ENCODE measurements around the gene LTO1. TPM values are rescaled to one million over a fixed set of nuclear protein-coding genes. Genes with fewer than 3 reads are reported as not detected.
A peak's percentile ranks its signal among the peaks of the same experiment; 100 is the strongest.

The LTO1 gene
- total and polyA plus RNA-seq, 2 of the 13 experiments (the other 11 are each of a cell fraction or from before 2014, with no cell fraction given): 11.8 to 15.0 TPM

DNA sequence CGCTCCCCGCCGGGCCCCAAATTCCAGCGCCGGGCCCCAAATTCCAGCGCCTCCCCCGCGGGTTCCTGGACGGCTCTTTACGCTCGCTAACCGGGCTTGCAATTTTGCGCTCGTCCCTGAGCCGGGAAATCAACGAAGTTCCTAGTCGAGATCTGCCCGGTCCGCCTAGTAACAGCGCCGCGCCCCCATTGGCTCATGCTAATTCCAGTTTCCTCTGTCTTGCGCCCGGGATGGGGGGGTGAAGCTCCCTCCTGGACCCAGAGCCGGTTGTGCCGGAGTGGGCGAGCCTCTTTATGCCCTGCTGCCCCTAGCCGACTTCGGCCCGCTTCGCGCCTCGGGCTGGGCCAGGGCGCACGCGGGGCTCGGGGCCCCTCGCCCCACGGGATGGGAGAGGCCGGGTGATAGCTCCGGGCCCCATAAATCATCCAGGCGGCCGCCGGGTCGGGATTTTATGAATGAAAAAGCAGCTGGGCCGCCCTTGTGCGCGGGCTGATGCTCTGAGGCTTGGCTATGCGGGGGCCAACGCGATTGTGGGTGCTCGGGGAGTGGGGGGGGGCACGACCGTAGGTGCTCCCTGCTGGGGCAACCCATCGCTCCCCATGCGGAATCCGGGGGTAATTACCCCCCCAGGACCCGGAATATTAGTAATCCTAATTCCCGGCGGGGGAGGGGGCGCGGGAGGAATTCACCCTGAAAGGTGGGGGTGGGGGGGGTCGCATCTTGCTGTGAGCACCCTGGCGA is 36.0 kb downstream of the LTO1 start (continued):
- TF ChIP-seq, protein P1, sequence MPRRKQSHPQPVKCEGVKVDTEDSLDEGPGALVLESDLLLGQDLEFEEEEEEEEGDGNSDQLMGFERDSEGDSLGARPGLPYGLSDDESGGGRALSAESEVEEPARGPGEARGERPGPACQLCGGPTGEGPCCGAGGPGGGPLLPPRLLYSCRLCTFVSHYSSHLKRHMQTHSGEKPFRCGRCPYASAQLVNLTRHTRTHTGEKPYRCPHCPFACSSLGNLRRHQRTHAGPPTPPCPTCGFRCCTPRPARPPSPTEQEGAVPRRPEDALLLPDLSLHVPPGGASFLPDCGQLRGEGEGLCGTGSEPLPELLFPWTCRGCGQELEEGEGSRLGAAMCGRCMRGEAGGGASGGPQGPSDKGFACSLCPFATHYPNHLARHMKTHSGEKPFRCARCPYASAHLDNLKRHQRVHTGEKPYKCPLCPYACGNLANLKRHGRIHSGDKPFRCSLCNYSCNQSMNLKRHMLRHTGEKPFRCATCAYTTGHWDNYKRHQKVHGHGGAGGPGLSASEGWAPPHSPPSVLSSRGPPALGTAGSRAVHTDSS (CRISPR knock-in tag; conservative IDR thresholded peaks at IDR 0.05): no peak
- TF ChIP-seq ZNF484 (CRISPR knock-in tag; IDR thresholded peaks at IDR 0.05; ENCODE audit: borderline replicate concordance, low read depth) (no peak), HES4 (CRISPR knock-in tag; IDR thresholded peaks at IDR 0.05; ENCODE audit: borderline replicate concordance) (no peak), KAT8 (CRISPR knock-in tag; IDR thresholded peaks at IDR 0.05) (no peak), ZNF780A (CRISPR knock-in tag; IDR thresholded peaks at IDR 0.05) (no peak), WIZ (CRISPR knock-in tag; IDR thresholded peaks at IDR 0.05) (no peak), ZNF615 (CRISPR knock-in tag; IDR thresholded peaks at IDR 0.05; ENCODE audit: borderline replicate concordance) (0 out of 2 replicates have a peak, but pooled peaks have one; percentile 35), MYNN (CRISPR knock-in tag; IDR thresholded peaks at IDR 0.05; ENCODE audit: low read depth) (0 out of 2 replicates have a peak, but pooled peaks have one; percentile 57), RAD21 (CRISPR knock-in tag; IDR thresholded peaks at IDR 0.05) (no peak), GFI1 (CRISPR knock-in tag; IDR thresholded peaks at IDR 0.05; ENCODE audit: borderline replicate concordance) (peak; percentile 64; the same call in 1 of the 2 replicates), TBL1XR1 (IDR thresholded peaks at IDR 0.05; ENCODE audit: borderline replicate concordance, low read length, partially characterized antibody) (no peak), ZMYM3 (CRISPR knock-in tag; IDR thresholded peaks at IDR 0.05) (peak; percentile 25; the same call in 1 of the 2 replicates), BRCA1 (CRISPR knock-in tag; IDR thresholded peaks at IDR 0.05) (no peak), SNAPC2 (CRISPR knock-in tag; IDR thresholded peaks at IDR 0.05) (no peak), ZEB1 (IDR thresholded peaks at IDR 0.05; ENCODE audit: insufficient replicate concordance, low read depth) (no peak), PRPF4 (IDR thresholded peaks at IDR 0.05; ENCODE audit: low read depth, low read length, poor library complexity, severe bottlenecking) (no peak), BORCS8-MEF2B (CRISPR knock-in tag; IDR thresholded peaks at IDR 0.05) (no peak), ZNF569 (CRISPR knock-in tag; IDR thresholded peaks at IDR 0.05; ENCODE audit: borderline replicate concordance) (no peak), PTBP1 (IDR thresholded peaks at IDR 0.05; ENCODE audit: low read depth, low read length, poor library complexity, severe bottlenecking) (no peak), ZNF616 (CRISPR knock-in tag; IDR thresholded peaks at IDR 0.05; ENCODE audit: low read depth) (no peak)
- TF ChIP-seq, protein P2, sequence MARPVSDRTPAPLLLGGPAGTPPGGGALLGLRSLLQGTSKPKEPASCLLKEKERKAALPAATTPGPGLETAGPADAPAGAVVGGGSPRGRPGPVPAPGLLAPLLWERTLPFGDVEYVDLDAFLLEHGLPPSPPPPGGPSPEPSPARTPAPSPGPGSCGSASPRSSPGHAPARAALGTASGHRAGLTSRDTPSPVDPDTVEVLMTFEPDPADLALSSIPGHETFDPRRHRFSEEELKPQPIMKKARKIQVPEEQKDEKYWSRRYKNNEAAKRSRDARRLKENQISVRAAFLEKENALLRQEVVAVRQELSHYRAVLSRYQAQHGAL (CRISPR knock-in tag; IDR thresholded peaks at IDR 0.05; ENCODE audit: not compliant biosample characterization): peak; percentile 40
- TF ChIP-seq, protein P3, sequence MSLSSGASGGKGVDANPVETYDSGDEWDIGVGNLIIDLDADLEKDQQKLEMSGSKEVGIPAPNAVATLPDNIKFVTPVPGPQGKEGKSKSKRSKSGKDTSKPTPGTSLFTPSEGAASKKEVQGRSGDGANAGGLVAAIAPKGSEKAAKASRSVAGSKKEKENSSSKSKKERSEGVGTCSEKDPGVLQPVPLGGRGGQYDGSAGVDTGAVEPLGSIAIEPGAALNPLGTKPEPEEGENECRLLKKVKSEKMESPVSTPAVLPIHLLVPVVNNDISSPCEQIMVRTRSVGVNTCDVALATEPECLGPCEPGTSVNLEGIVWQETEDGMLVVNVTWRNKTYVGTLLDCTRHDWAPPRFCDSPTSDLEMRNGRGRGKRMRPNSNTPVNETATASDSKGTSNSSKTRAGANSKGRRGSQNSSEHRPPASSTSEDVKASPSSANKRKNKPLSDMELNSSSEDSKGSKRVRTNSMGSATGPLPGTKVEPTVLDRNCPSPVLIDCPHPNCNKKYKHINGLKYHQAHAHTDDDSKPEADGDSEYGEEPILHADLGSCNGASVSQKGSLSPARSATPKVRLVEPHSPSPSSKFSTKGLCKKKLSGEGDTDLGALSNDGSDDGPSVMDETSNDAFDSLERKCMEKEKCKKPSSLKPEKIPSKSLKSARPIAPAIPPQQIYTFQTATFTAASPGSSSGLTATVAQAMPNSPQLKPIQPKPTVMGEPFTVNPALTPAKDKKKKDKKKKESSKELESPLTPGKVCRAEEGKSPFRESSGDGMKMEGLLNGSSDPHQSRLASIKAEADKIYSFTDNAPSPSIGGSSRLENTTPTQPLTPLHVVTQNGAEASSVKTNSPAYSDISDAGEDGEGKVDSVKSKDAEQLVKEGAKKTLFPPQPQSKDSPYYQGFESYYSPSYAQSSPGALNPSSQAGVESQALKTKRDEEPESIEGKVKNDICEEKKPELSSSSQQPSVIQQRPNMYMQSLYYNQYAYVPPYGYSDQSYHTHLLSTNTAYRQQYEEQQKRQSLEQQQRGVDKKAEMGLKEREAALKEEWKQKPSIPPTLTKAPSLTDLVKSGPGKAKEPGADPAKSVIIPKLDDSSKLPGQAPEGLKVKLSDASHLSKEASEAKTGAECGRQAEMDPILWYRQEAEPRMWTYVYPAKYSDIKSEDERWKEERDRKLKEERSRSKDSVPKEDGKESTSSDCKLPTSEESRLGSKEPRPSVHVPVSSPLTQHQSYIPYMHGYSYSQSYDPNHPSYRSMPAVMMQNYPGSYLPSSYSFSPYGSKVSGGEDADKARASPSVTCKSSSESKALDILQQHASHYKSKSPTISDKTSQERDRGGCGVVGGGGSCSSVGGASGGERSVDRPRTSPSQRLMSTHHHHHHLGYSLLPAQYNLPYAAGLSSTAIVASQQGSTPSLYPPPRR (CRISPR knock-in tag; IDR thresholded peaks at IDR 0.05; ENCODE audit: borderline replicate concordance): 0 out of 2 replicates have a peak, but pooled peaks have one; percentile 21

Measured in HepG2 (cell line).